WI38 (cell line): ENCODE data around the gene LMF2.
"Not testable (repeated sequence)": the region's sequence is repeated elsewhere in the genome, so short reads cannot be mapped to it uniquely, and the experiment has no call there.

Source experiments
- H3K4me3 ChIP-seq: 2 replicates; pipeline ENCODE4 v1.5.1; 2011; ENCODE audit warnings: low read depth, mild to moderate bottlenecking, control low read depth, low read length
- CTCF ChIP-seq: IDR thresholded peaks from 2 replicates; pipeline ENCODE4 v1.5.1; 2012; ENCODE audit warnings: low read depth, mild to moderate bottlenecking, control low read depth, low read length

The LMF2 gene

GRCh38 chr22:50542416-50542927 lies 35.0 kb upstream of the LMF2 start:
- no peak overlapping the region for H3K4me3 ChIP-seq
- no peak for TF ChIP-seq CTCF

GRCh38 chr22:50541667-50542026 lies 34.1 kb upstream of the LMF2 start:
- not testable (repeated sequence) for H3K4me3 ChIP-seq

GRCh38 chr22:50540381-50540780 lies 32.9 kb upstream of the LMF2 start:
- H3K4me3 ChIP-seq = no peak overlapping the region
- no peak for TF ChIP-seq CTCF

GRCh38 chr22:50537765-50538164 lies 30.3 kb upstream of the LMF2 start:
- H3K4me3 ChIP-seq = no peak overlapping the region
- no peak for TF ChIP-seq CTCF

GRCh38 chr22:50536226-50536625 lies 28.7 kb upstream of the LMF2 start:
- no peak for TF ChIP-seq CTCF
- H3K4me3 ChIP-seq = no peak overlapping the region

GRCh38 chr22:50535113-50535512 lies 27.6 kb upstream of the LMF2 start:
- TF ChIP-seq CTCF = no peak
- no peak overlapping the region for H3K4me3 ChIP-seq

- not testable (repeated sequence) for H3K4me3 ChIP-seq
These were observed 26.6 kb upstream of the LMF2 start for GRCh38 chr22:50533856-50534711.

GRCh38 chr22:50532824-50533796 lies 25.6 kb upstream of the LMF2 start:
- H3K4me3 ChIP-seq = no peak overlapping the region
- no peak for TF ChIP-seq CTCF
